ENCODE measurements around the gene RPP25L. TPM values are rescaled to one million over a fixed set of nuclear protein-coding genes. Genes with fewer than 3 reads are reported as not detected.
A peak's percentile ranks its signal among the peaks of the same experiment; 100 is the strongest.

RPP25L gene
- total RNA-seq, 4 donors from 2014 or later, result 18.1 to 39.1 (median 26.9) TPM

DNA sequence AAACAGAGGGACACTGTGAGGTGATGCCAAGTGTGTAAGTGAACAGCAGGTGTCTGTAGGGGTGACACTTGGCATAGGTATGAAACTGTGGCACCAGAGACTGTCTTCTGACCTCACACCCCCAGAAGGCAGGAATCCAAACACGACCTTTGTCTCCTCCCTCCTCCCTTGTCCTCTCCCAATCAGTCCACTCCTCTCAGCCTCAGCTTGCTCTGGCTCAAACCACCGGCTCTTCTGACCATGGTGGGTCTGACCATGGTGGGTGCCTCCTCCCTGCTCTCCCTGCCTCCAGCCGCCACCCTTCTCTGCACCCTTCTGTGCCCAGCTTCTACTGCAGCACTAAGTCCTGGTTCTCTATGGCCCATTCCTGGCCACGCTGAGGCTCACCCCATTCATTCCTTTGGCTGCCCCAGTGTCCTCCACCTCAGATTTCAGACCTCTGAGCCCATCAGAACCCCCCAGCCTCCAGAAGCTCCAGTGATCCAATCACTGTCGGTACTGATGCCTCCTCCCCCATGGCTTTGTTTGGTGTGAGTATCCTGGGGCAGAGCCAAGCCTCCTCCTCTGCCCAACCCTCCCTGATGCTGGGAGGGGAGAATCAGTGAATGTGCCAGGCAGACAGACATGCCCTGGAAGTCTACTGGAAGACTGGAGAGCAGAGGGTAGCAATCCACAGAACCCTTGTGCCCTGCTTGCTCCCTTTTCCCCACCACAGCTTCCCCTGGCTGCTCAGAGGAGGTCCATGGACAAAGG is 18.7 kb upstream of the RPP25L start:
- Histone ChIP-seq H3K9me3 (no peaks in the 10 kb centered on the region), H3K27ac (no peak overlapping the region), H3K36me3 (no peaks in the 10 kb centered on the region), H3K4me3 (no peak overlapping the region), H3K27me3 (peaks cover 25 to 37% of the 10 kb centered on the region in 2 donors), H3K4me1 (peaks cover 0 to 4% of the 10 kb centered on the region in 2 donors)
- intact Hi-C loops (cut with DNase I; ENCODE audit: low total_unique reads), result no loop called here
- DNase-seq, result no peak
- no peak for TF ChIP-seq POLR2A (IDR thresholded peaks at IDR 0.05)
- TF ChIP-seq, protein P1, sequence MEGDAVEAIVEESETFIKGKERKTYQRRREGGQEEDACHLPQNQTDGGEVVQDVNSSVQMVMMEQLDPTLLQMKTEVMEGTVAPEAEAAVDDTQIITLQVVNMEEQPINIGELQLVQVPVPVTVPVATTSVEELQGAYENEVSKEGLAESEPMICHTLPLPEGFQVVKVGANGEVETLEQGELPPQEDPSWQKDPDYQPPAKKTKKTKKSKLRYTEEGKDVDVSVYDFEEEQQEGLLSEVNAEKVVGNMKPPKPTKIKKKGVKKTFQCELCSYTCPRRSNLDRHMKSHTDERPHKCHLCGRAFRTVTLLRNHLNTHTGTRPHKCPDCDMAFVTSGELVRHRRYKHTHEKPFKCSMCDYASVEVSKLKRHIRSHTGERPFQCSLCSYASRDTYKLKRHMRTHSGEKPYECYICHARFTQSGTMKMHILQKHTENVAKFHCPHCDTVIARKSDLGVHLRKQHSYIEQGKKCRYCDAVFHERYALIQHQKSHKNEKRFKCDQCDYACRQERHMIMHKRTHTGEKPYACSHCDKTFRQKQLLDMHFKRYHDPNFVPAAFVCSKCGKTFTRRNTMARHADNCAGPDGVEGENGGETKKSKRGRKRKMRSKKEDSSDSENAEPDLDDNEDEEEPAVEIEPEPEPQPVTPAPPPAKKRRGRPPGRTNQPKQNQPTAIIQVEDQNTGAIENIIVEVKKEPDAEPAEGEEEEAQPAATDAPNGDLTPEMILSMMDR (IDR thresholded peaks at IDR 0.05), result no peak

DNA sequence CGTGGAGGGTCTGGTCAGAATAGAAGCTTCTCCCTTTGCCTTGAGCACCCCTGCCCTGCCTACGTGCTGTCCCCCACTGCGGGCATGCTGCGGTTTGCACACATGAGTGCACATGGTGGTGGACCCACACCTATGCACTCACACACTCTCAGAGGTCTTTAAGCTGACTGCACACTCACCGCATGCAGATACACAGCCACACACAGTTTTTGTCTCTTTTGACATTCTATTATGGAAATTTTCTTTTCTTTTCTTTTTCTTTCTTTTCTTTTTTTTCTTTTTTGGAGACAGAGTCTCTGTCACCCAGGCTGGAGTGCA is 17.6 kb upstream of the RPP25L start:
- Histone ChIP-seq H3K9me3 (no peaks in the 10 kb centered on the region), H3K4me1 (peaks cover 0 to 4% of the 10 kb centered on the region in 2 donors), H3K4me3 (no peak overlapping the region), H3K27me3 (peaks cover 35 to 47% of the 10 kb centered on the region in 2 donors), H3K27ac (no peak overlapping the region), H3K36me3 (no peaks in the 10 kb centered on the region)
- TF ChIP-seq POLR2A (IDR thresholded peaks at IDR 0.05), result no peak
- intact Hi-C loops (cut with DNase I; ENCODE audit: low total_unique reads), result no loop called here
- DNase-seq, result no peak

DNA sequence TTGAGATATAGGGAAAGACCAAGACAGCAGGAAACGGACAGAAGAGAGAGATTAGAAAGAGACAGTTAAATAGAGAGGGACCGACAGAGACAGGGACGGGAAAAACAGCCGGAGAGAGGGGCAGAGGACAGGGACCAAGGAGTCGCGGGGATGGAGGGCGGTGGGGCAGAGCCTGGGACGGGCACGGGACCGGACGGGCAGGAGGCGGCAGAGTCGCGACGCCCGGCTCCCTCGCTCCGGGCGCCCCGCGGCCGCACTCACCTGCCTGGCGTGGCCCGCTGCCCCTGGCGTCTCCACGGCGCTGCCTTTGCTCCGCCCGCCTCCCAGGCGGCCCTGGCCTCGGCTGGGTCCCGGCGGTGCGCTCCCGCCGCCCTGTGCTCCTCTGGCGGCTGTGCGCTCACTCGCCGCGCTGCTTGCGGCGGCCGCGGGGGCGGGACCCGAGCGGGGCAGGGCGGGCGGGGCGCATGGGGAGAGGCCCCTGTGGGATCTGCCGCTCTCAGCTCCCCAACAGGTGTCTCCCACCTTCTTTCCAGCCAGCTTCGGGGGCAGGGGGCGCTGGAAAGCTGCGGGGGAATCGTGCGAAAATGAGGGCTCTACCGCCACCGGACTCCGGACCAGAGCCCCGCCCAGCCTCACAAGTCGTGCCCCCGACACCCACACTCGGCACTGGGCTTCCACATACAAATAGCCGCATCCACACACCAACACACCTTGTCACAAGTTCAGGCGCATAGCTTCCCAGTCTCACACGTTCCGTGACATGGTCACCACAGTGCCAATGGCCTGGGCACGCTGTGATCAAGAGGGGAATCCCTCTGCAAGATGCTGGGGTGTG is 17.0 kb upstream of the RPP25L start, which contains the start of gene ARID3C:
ARID3C (minus strand) TSS at position 411 of the 835 bp plus-strand sequence. CDS start 1,052 bp downstream, outside the sequence.
- H3K9me3 ChIP-seq, result no peaks in the 10 kb centered on the region
- H3K27ac ChIP-seq, result no peak within 1 kb of the TSS
- peaks cover 0 to 4% of the 10 kb centered on the region in 2 donors for H3K4me1 ChIP-seq
- intact Hi-C loops (cut with DNase I; ENCODE audit: low total_unique reads), result no loop called here
- TF ChIP-seq, protein P1 (IDR thresholded peaks at IDR 0.05), result no peak
- no peak for TF ChIP-seq POLR2A (IDR thresholded peaks at IDR 0.05)
- H3K4me3 ChIP-seq, result peak within 1 kb of the TSS in 1 of 2 donors; percentile 26
- DNase-seq, result no peak
- peaks cover 39 to 53% of the 10 kb centered on the region in 2 donors for H3K27me3 ChIP-seq
- no peaks in the 10 kb centered on the region for H3K36me3 ChIP-seq

DNA sequence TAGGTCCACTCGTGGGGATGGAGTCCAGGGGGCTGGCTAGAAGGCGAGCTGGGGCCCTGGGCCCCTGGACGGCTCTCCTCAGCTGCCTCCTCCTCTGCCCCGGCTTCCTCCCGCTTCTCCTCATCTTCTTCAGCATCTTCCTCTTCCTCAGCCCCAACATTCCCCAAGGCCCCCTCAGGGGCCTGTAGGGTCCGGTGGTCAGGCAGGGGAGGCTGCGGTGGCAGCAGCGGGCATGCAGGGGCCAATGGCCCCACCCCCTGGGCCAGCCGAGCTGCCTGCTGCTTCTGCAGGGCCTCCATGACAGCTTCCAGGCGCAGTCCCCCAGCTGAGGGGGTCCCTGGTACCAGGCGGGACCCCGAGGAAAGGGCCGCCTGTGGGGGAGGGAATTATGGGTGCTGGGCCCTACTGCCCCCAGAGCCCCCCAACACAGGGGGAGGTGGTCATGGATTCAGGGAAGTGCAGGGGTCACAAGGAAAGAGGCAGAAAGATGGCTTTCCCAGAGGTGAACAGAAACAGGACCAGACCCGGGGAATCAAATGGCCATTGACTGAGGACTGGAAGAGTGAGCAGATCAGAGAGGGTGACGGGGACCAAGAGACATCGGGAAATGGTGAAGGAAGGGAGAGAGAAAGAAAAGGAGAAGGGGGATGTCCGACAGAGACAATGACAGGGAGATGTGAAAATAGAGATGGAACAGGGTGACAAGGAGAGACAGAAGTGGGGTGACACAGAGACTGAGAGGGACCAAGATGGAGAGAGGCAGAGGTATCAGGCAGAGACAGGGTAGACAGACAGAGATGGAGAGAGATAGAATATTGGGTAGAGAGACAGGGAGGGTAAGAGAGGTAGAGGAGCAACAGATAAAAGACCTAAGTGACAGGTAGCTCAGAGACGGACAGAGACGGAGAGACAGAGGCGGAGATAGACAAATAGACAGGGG is 16.1 kb upstream of the RPP25L start:
- no peaks in the 10 kb centered on the region for H3K36me3 ChIP-seq
- peaks cover 48 to 62% of the 10 kb centered on the region in 2 donors for H3K27me3 ChIP-seq
- peak overlapping the region in 1 of 2 donors; percentile 26 for H3K4me3 ChIP-seq
- intact Hi-C loops (cut with DNase I; ENCODE audit: low total_unique reads), result no loop called here
- H3K4me1 ChIP-seq, result peaks cover 0 to 7% of the 10 kb centered on the region in 2 donors
- H3K9me3 ChIP-seq, result no peaks in the 10 kb centered on the region
- DNase-seq, result no peak
- TF ChIP-seq POLR2A (IDR thresholded peaks at IDR 0.05), result no peak
- TF ChIP-seq, protein P1 (IDR thresholded peaks at IDR 0.05), result no peak
- H3K27ac ChIP-seq, result no peak overlapping the region

DNA sequence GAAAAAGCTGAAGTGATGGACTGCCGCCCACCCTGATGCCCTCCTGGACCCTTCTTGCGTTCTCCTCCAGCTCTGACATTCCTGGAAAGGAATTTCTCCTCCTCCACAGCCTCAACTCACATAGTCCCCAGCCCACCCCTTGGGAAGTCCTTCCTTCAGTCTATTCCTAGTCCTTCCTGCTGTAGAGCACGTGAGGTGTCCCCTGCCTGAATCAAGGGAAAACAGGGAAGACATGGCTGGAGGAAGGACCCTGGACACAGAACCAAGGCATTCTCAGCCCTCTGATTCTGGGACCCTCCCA is 13.2 kb upstream of the RPP25L start:
- H3K27me3 ChIP-seq, result peaks cover 48 to 71% of the 10 kb centered on the region in 2 donors
- H3K4me3 ChIP-seq, result no peak overlapping the region
- no peaks in the 10 kb centered on the region for H3K9me3 ChIP-seq
- peaks cover 0 to 7% of the 10 kb centered on the region in 2 donors for H3K4me1 ChIP-seq
- H3K27ac ChIP-seq, result no peak overlapping the region
- intact Hi-C loops (cut with DNase I; ENCODE audit: low total_unique reads), result no loop called here
- TF ChIP-seq POLR2A (IDR thresholded peaks at IDR 0.05), result no peak
- TF ChIP-seq, protein P1 (IDR thresholded peaks at IDR 0.05), result no peak
- no peaks in the 10 kb centered on the region for H3K36me3 ChIP-seq
- no peak for DNase-seq
